Sigmoid colon (tissue), 7 donors: ENCODE results near the gene ANKRD33B. TPM values are rescaled to one million over a fixed set of nuclear protein-coding genes. Genes with fewer than 3 reads are reported as not detected.
"Not testable (repeated sequence)": the region's sequence is repeated elsewhere in the genome, so short reads cannot be mapped to it uniquely, and the experiment has no call there.

Source experiments
- DNase-seq: peaks from one replicate; pipeline ENCODE4 v3.0.0-alpha.2; 2019
- H3K27ac ChIP-seq, 4 donors: fragments of 200-600 bp; sonication (generic); one replicate each; pipeline ENCODE4 v1.5.1; 2016 to 2019; ENCODE audit warnings: mild to moderate bottlenecking in 1 of 4
- H3K27me3 ChIP-seq, 3 donors: fragments of 200-600 bp; sonication (generic); one replicate each; pipeline ENCODE4 v1.5.1; 2019; ENCODE audit warnings: mild to moderate bottlenecking in 1 of 3
- H3K36me3 ChIP-seq, 4 donors: fragments of 200-600 bp; sonication (generic); one replicate each; pipeline ENCODE4 v1.5.1; 2016 to 2019
- H3K4me1 ChIP-seq, 4 donors: fragments of 200-600 bp; sonication (generic); one replicate each; pipeline ENCODE4 v1.5.1; 2017 to 2019
- H3K4me3 ChIP-seq, 4 donors: fragments of 200-600 bp; sonication (generic); one replicate each; pipeline ENCODE4 v1.5.1; 2017 to 2019; ENCODE audit warnings: mild to moderate bottlenecking in 2 of 4, moderate library complexity in 1 of 4
- H3K9me3 ChIP-seq, 4 donors: fragments of 200-600 bp in 3 of 4; sonication (generic) in 3 of 4; one replicate each; pipeline versions ENCODE4 v1.5.1 to v1.6.1; 2013 to 2019
- EP300 ChIP-seq, 4 donors: sonication (generic); formaldehyde crosslinking; IDR thresholded peaks; one replicate each; pipeline ENCODE4 v1.6.1; 2017; ENCODE audit warnings: antibody characterized with exemption in 4 of 4
- POLR2A ChIP-seq, 2 donors: fragments of 450-650 bp; IDR thresholded peaks; one replicate each; pipeline ENCODE4 v1.6.1; 2016; ENCODE audit warnings: antibody characterized with exemption in 2 of 2, mild to moderate bottlenecking in 2 of 2, moderate library complexity in 2 of 2
- POLR2AphosphoS5 ChIP-seq, 4 donors: sonication (generic); formaldehyde crosslinking; IDR thresholded peaks; one replicate each; pipeline ENCODE4 v1.6.1; 2017; ENCODE audit warnings: antibody characterized with exemption in 4 of 4
- WGBS, 2 donors: extraction: QIAGEN DNeasy Blood & Tissue Kit; methylation state at CpG; one replicate each; pipeline ENCODE4 v1.1.7; 2013; 5-methylcytosine and 5-hydroxymethylcytosine counted together
- intact Hi-C: fragments of 100-400 bp; cut with DNase I; formaldehyde crosslinking; loops from one replicate; pipeline ENCODE4 v1.15.1; 2023
- polyA plus RNA-seq, 3 donors: library from polyadenylated mRNA; stranded (reverse); fragments of 200-250 nt; gene quantifications; one replicate each; pipeline ENCODE4 v1.2.3, GENCODE V29; 2013
- total RNA-seq, 4 donors: library from RNA; depleted of rRNA; stranded (reverse); fragments of >200 nt; gene quantifications; one replicate each; pipeline ENCODE4 v1.1.0, GENCODE V29; 2016
- TF ChIP-seq, protein P1 (sequence below), 4 experiments: fragments of 450-650 bp in 3 of 4; fragments of 200-600 bp in 1 of 4; IDR thresholded peaks; one replicate each; pipeline ENCODE4 v1.5.1; 2016 to 2019; ENCODE audit warnings: antibody characterized with exemption in 4 of 4, mild to moderate bottlenecking in 3 of 4, moderate library complexity in 2 of 4
- donor health status: healthy with polysubstance abuse.
- donor health status: Bipolar disorder and iron deficiency.
- donor health status: healthy.

ANKRD33B gene
- total and polyA plus RNA-seq, 7 donors = 0.23 to 4.6 (median 2.7) TPM

DNA sequence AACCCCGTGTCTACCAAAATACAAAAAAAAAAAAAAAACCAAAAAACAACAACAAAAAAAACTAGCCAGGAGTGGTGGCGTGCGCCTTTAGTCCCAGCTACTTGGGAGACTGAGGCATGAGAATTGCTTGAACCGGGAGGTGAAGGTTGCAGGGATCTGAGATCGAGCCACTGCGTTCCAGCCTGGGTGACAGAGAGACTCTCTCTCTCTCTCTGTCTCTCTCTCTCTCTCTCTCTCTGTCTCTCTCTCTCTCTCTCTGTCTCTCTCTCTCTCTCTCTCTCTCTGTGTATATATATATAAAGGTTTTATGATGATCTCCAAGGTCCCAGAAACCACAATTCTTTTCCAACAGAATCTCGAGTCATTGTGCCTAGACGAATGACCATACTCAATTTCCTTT, 18.8 kb upstream of the ANKRD33B start:
- no peak for DNase-seq
- 79 to 83% methylated on average over 8 of the region's 8 CpGs for WGBS, 2 donors
- intact Hi-C loops = no loop called here
- TF ChIP-seq, protein P1, sequence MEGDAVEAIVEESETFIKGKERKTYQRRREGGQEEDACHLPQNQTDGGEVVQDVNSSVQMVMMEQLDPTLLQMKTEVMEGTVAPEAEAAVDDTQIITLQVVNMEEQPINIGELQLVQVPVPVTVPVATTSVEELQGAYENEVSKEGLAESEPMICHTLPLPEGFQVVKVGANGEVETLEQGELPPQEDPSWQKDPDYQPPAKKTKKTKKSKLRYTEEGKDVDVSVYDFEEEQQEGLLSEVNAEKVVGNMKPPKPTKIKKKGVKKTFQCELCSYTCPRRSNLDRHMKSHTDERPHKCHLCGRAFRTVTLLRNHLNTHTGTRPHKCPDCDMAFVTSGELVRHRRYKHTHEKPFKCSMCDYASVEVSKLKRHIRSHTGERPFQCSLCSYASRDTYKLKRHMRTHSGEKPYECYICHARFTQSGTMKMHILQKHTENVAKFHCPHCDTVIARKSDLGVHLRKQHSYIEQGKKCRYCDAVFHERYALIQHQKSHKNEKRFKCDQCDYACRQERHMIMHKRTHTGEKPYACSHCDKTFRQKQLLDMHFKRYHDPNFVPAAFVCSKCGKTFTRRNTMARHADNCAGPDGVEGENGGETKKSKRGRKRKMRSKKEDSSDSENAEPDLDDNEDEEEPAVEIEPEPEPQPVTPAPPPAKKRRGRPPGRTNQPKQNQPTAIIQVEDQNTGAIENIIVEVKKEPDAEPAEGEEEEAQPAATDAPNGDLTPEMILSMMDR (IDR thresholded peaks at IDR 0.05) = no peak
- TF ChIP-seq EP300 (IDR thresholded peaks at IDR 0.05) (no peak), POLR2A (IDR thresholded peaks at IDR 0.05) (no peak), POLR2AphosphoS5 (IDR thresholded peaks at IDR 0.05) (no peak)
- Histone ChIP-seq H3K4me3 (no peak overlapping the region), H3K27me3 (peaks cover 2 to 27% (median 6%) of the 10 kb centered on the region in 3 donors), H3K27ac (no peak overlapping the region), H3K9me3 (no peaks in the 10 kb centered on the region), H3K4me1 (no peaks in the 10 kb centered on the region), H3K36me3 (no peaks in the 10 kb centered on the region)

DNA sequence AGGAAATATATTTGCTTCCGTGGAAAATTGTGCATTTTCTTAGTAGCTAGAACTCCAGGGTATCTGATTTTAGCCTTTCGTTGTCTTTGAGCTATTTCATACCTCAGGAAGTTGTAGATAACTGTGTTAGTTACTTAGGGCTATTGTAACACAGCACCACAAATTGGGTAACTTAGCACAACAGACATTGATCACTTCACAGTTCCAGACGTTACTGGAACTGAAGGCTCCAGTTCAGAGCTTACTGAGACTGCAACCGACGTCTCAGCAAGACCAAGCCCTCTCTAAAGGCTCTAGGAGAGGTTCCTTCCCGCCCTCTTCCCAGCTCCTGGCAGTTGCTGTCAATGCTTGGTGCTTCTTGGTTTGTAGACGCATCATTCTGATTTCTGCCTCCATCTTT, 17.7 kb upstream of the ANKRD33B start:
- DNase-seq = no peak
- WGBS, 2 donors = 67 to 74% methylated on average over 7 of the region's 7 CpGs
- TF ChIP-seq POLR2AphosphoS5 (IDR thresholded peaks at IDR 0.05) (no peak), POLR2A (IDR thresholded peaks at IDR 0.05) (no peak), EP300 (IDR thresholded peaks at IDR 0.05) (no peak)
- TF ChIP-seq, protein P1 (IDR thresholded peaks at IDR 0.05) = no peak

DNA sequence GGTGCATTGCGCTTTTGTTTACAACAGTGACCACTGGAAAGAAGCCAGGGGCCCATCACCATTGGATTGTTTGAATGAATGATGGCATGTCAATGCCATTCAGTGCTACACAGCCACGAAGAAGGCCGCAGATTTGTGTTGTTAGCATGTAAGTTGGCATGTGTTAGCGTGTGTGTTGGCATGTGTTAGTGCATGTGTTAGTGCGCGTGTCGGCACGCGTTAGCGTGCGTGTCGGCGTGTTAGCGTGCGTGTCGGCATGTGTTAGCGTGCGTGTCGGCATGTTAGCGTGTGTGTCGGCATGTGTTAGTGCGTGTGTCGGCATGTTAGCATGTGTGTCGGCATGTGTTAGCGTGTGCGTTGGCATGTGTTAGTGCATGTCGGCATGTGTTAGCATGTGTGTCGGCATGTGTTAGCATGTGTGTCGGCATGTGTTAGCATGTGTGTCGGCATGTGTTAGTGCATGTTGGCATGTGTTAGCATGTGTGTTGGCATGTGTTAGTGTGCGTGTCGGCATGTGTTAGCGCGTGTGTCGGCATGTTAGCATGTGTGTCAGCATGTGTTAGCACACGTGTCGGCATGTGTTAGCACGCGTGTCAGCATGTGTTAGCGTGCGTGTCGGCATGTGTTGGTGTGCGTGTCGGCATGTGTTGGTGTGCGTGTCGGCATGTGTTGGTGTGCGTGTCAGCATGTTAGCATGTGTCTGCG, 15.3 kb upstream of the ANKRD33B start:
- Histone ChIP-seq H3K36me3 (no peaks in the 10 kb centered on the region), H3K4me1 (no peaks in the 10 kb centered on the region), H3K27me3 (peaks cover 2 to 27% (median 5%) of the 10 kb centered on the region in 3 donors), H3K27ac (no peak overlapping the region), H3K9me3 (no peaks in the 10 kb centered on the region), H3K4me3 (no peak overlapping the region)
- 94 to 95% methylated on average over 48 of the region's 48 CpGs for whole genome bisulfite sequencing, 2 donors
- DNase-seq = peak; percentile 27
- intact Hi-C loops = no loop called here
- TF ChIP-seq POLR2A (IDR thresholded peaks at IDR 0.05) (no peak), EP300 (IDR thresholded peaks at IDR 0.05) (no peak), POLR2AphosphoS5 (IDR thresholded peaks at IDR 0.05) (no peak)
- TF ChIP-seq, protein P1 (IDR thresholded peaks at IDR 0.05) = no peak

More for the DNA sequence above, 17.7 kb upstream of the ANKRD33B start:
- H3K4me1 ChIP-seq = no peaks in the 10 kb centered on the region
- no peaks in the 10 kb centered on the region for H3K36me3 ChIP-seq
- no peaks in the 10 kb centered on the region for H3K9me3 ChIP-seq
- intact Hi-C loops = no loop called here
- H3K27me3 ChIP-seq = peaks cover 2 to 26% (median 6%) of the 10 kb centered on the region in 3 donors
- no peak overlapping the region for H3K4me3 ChIP-seq
- H3K27ac ChIP-seq = no peak overlapping the region

DNA sequence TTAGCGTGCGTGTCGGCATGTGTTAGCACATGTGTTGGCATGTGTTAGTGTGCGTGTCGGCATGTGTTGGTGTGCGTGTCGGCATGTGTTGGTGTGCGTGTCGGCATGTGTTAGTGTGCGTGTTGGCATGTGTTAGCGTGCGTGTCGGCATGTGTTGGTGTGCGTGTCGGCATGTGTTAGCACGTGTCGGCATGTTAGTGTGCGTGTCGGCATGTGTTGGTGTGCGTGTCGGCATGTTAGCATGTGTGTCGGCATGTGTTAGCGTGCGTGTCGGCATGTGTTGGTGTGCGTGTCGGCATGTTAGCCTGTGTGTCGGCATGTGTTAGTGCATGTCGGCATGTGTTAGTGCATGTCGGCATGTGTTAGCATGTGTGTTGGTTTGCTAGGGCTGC, 14.8 kb upstream of the ANKRD33B start:
- H3K4me1 ChIP-seq, H3K4me3 ChIP-seq, H3K36me3 ChIP-seq, H3K27ac ChIP-seq, intact Hi-C loops, H3K9me3 ChIP-seq: not testable (repeated sequence)
- H3K27me3 ChIP-seq = peaks cover 0 to 26% (median 2%) of the 10 kb centered on the region in 3 donors
- DNase-seq = peak; percentile 9
- 98 to 99% methylated on average over 30 of the region's 30 CpGs for WGBS, 2 donors

DNA sequence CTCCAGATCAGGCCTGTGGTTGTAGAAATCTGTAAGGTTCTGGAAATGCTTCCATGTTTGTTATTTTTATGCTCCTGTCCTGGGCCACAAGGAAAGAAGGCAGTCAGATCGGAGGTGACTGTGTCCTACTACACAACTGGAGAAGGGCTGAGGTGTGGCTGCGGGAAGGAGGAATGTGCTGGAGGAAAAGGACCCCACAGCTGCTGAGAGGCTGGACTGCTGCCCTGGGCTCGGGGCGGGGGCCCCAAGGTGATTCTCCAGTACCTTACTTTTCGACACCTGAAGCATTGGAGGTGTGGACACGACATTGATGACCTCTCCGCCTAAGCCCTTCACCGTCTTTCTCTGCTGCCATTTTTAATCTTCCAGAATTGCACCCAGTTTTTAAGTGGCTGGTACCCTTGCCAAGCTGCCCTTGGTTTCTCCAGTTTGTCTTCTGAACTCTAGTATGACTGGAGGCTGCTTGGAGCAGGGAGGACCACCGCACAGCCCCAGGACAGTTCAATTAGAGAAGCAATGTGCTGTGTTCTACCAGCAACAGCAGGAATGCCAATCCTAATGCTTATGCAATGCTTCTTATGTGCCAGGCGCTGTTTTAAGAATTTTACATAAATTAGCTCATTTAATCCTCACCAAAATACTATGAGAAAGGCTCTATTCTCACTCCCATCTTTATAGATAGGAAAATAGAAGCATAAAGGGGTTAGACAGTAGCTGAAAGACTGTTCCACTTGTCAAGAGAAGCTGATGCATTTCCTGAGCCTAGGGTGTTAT, 13.5 kb upstream of the ANKRD33B start:
- WGBS, 2 donors = 87 to 88% methylated on average over 10 of the region's 10 CpGs
- peak overlapping the region; percentile 28 to 37 (median 32) for H3K27ac ChIP-seq
- peaks cover 0 to 39% (median 2%) of the 10 kb centered on the region in 3 donors for H3K27me3 ChIP-seq
- DNase-seq = peak; percentile 34
- intact Hi-C loops = no loop called here
- no peak overlapping the region for H3K4me3 ChIP-seq
- H3K4me1 ChIP-seq = no peaks in the 10 kb centered on the region
- no peaks in the 10 kb centered on the region for H3K9me3 ChIP-seq
- H3K36me3 ChIP-seq = no peaks in the 10 kb centered on the region
- TF ChIP-seq EP300 (IDR thresholded peaks at IDR 0.05) (no peak), POLR2AphosphoS5 (IDR thresholded peaks at IDR 0.05) (no peak), POLR2A (IDR thresholded peaks at IDR 0.05) (no peak)
- TF ChIP-seq, protein P1 (IDR thresholded peaks at IDR 0.05) = no peak
